Panc1 (cell line): ENCODE measurements around the gene PRKACA.

ENCODE experiments used
- CTCF ChIP-seq: fragments of 450-650 bp; IDR thresholded peaks from 2 replicates; pipeline ENCODE4 v1.5.1; 2017; ENCODE audit warnings: mild to moderate bottlenecking
- POLR2AphosphoS5 ChIP-seq: IDR thresholded peaks from 2 replicates; pipeline ENCODE4 v1.6.1; 2012; ENCODE audit warnings: mild to moderate bottlenecking, low read depth, low read length, moderate library complexity
- REST ChIP-seq, 2 experiments: IDR thresholded peaks; 2 replicates each; pipeline ENCODE4 v1.6.1; 2011 to 2012; ENCODE audit warnings: low read depth in 2 of 2, control low read depth in 1 of 2, low read length in 1 of 2, mild to moderate bottlenecking in 1 of 2, moderate library complexity in 1 of 2; ENCODE audit not compliant: insufficient read depth in 1 of 2
- SIN3A ChIP-seq: IDR thresholded peaks from 2 replicates; pipeline ENCODE4 v1.6.1; 2012; ENCODE audit warnings: low read depth, mild to moderate bottlenecking, low read length, moderate library complexity, borderline replicate concordance; ENCODE audit not compliant: insufficient read depth
- TCF7L2 ChIP-seq: IDR thresholded peaks from 2 replicates; pipeline ENCODE4 v1.6.1; 2011; ENCODE audit warnings: mild to moderate bottlenecking, low read depth, low read length, inconsistent platforms

GRCh38 chr19:14081797-14082674 is 35.5 kb downstream of the PRKACA start:
- TF ChIP-seq CTCF (no peak), SIN3A (no peak), TCF7L2 (no peak), REST (IDR thresholded peaks at IDR 0.05; ENCODE audit: insufficient read depth in 1 of 2, low read depth in 2 of 2, low read length in 1 of 2) (no peak), POLR2AphosphoS5 (no peak)
